Measurements from ENCODE around the gene ADGRA1. TPM values are rescaled to one million over a fixed set of nuclear protein-coding genes. Genes with fewer than 3 reads are reported as not detected.

ADGRA1 gene
- total RNA-seq, 1 donor from 2014 or later, result 9.1 TPM

DNA sequence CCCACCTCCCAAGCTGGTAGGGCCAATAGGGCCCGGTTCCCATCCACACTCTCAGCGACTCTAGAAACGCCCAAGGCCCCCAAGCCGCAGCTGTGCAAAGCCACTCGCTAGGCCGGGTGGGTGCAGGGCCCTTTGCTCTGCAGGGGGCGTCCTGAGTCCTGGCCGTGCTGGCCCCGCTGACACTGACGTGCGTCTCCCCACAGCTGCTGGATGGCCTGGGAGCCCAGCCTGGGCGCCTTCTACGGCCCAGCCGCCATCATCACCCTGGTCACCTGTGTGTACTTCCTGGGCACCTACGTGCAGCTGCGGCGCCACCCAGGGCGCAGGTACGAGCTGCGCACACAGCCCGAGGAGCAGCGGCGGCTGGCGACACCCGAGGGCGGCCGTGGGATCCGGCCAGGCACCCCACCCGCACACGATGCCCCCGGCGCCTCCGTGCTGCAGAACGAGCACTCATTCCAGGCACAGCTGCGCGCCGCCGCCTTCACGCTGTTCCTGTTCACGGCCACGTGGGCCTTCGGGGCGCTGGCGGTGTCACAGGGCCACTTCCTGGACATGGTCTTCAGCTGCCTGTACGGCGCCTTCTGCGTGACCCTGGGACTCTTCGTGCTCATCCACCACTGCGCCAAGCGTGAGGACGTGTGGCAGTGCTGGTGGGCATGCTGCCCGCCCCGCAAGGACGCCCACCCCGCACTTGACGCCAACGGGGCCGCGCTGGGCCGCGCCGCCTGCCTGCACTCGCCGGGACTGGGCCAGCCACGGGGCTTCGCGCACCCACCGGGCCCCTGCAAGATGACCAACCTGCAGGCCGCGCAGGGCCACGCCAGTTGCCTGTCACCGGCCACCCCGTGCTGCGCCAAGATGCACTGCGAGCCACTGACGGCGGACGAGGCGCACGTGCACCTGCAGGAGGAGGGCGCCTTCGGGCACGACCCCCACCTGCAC is 40.7 kb downstream of the ADGRA1 start:
- TF ChIP-seq, protein P1, sequence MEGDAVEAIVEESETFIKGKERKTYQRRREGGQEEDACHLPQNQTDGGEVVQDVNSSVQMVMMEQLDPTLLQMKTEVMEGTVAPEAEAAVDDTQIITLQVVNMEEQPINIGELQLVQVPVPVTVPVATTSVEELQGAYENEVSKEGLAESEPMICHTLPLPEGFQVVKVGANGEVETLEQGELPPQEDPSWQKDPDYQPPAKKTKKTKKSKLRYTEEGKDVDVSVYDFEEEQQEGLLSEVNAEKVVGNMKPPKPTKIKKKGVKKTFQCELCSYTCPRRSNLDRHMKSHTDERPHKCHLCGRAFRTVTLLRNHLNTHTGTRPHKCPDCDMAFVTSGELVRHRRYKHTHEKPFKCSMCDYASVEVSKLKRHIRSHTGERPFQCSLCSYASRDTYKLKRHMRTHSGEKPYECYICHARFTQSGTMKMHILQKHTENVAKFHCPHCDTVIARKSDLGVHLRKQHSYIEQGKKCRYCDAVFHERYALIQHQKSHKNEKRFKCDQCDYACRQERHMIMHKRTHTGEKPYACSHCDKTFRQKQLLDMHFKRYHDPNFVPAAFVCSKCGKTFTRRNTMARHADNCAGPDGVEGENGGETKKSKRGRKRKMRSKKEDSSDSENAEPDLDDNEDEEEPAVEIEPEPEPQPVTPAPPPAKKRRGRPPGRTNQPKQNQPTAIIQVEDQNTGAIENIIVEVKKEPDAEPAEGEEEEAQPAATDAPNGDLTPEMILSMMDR (IDR thresholded peaks at IDR 0.05; ENCODE audit: partially characterized antibody, unreplicated experiment), result no peak
- peaks cover 1% of the 10 kb centered on the region for H3K9me3 Mint-ChIP-seq (ENCODE audit: unreplicated experiment)
- H3K4me1 Mint-ChIP-seq (ENCODE audit: low read depth, unreplicated experiment), result no peaks in the 10 kb centered on the region
- H3K36me3 Mint-ChIP-seq (ENCODE audit: unreplicated experiment), result no peaks in the 10 kb centered on the region
- H3K4me3 Mint-ChIP-seq (ENCODE audit: unreplicated experiment), result no peak overlapping the region
- no peak for DNase-seq
- no peak overlapping the region for H3K27ac Mint-ChIP-seq (ENCODE audit: unreplicated experiment)
- H3K27me3 Mint-ChIP-seq (ENCODE audit: unreplicated experiment), result peaks cover 17% of the 10 kb centered on the region

- Mint-ChIP-seq H3K9me3 (ENCODE audit: unreplicated experiment) (peaks cover 1% of the 10 kb centered on the region), H3K27me3 (ENCODE audit: unreplicated experiment) (peaks cover 18% of the 10 kb centered on the region), H3K27ac (ENCODE audit: unreplicated experiment) (no peak overlapping the region), H3K4me3 (ENCODE audit: unreplicated experiment) (no peak overlapping the region), H3K4me1 (ENCODE audit: low read depth, unreplicated experiment) (no peaks in the 10 kb centered on the region), H3K36me3 (ENCODE audit: unreplicated experiment) (no peaks in the 10 kb centered on the region)
- TF ChIP-seq, protein P1 (IDR thresholded peaks at IDR 0.05; ENCODE audit: partially characterized antibody, unreplicated experiment), result no peak
- no peak for DNase-seq
Observed at GRCh38 chr10:133129071-133129858, 41.5 kb downstream of the ADGRA1 start.

DNA sequence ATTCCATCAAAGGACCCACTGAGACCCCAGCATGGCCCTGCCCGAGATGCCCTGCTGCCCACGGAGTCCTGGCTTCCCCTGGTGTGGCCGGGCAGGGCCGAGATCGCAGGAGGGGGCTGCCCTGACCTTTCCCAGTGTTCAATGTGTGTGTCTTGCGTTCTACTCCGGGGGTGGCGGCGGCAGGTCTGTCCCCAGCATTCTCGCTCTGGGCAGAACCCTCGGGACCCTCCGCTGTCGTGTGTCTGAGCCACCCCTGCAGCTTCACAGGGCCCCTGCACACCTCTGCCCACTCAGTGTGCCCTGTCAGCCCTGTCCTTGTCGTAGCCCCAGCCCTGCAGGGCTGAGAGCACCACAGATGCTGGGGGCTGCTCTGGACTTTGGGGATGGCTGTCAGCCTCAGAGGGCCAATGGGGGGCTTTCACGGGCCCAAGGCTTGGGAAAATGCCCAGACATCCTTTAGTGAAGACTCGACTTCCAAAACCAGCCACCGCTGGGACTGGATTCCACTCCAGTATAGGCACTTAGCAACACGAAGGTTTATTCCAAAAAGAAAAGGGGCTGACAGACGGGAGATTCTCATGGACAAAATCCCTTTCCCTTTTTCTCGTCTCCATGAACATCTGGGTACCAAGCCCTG is 42.3 kb downstream of the ADGRA1 start:
- H3K9me3 Mint-ChIP-seq (ENCODE audit: unreplicated experiment), result peaks cover 6% of the 10 kb centered on the region
- no peak for DNase-seq
- no peaks in the 10 kb centered on the region for H3K36me3 Mint-ChIP-seq (ENCODE audit: unreplicated experiment)
- no peak overlapping the region for H3K27ac Mint-ChIP-seq (ENCODE audit: unreplicated experiment)
- peaks cover 19% of the 10 kb centered on the region for H3K27me3 Mint-ChIP-seq (ENCODE audit: unreplicated experiment)
- H3K4me3 Mint-ChIP-seq (ENCODE audit: unreplicated experiment), result no peak overlapping the region
- TF ChIP-seq, protein P1 (IDR thresholded peaks at IDR 0.05; ENCODE audit: partially characterized antibody, unreplicated experiment), result no peak
- no peaks in the 10 kb centered on the region for H3K4me1 Mint-ChIP-seq (ENCODE audit: low read depth, unreplicated experiment)

DNA sequence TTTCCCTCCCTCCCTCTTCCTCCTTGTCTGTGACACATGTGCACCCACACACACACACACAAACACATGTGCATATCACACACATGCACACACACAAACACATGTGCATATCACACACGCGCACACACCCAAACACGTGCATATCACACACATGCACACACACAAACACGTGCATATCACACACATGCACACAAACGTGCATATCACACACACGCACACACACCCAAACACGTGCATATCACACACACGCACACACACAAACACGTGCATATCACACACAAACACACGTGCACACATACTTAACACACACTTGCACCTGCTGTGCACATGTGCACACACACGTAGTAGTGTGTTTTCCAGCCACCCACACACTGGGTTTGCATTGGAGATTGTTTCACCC is 42.9 kb downstream of the ADGRA1 start:
- Mint-ChIP-seq H3K4me1 (ENCODE audit: low read depth, unreplicated experiment) (no peaks in the 10 kb centered on the region), H3K4me3 (ENCODE audit: unreplicated experiment) (no peak overlapping the region), H3K9me3 (ENCODE audit: unreplicated experiment) (peaks cover 7% of the 10 kb centered on the region), H3K27ac (ENCODE audit: unreplicated experiment) (no peak overlapping the region), H3K36me3 (ENCODE audit: unreplicated experiment) (no peaks in the 10 kb centered on the region), H3K27me3 (ENCODE audit: unreplicated experiment) (peaks cover 17% of the 10 kb centered on the region)
- TF ChIP-seq, protein P1 (IDR thresholded peaks at IDR 0.05; ENCODE audit: partially characterized antibody, unreplicated experiment), result no peak
- DNase-seq, result no peak

Data from glutamatergic neuron (in vitro differentiated cells).